Peyer's patch (tissue), 4 donors: ENCODE data around the gene STIMATE. TPM values are rescaled to one million over a fixed set of nuclear protein-coding genes. Genes with fewer than 3 reads are reported as not detected.

Experiments used
- DNase-seq, 3 donors: peaks; one replicate each; pipeline ENCODE4 v3.0.0-alpha.2; 2017 to 2019
- H3K27ac ChIP-seq, 4 donors: fragments of 200-600 bp; sonication (generic); one replicate each; pipeline ENCODE4 v1.5.1; 2016 to 2019
- H3K27me3 ChIP-seq, 2 donors: fragments of 200-600 bp; sonication (generic); one replicate each; pipeline ENCODE4 v1.5.1; 2019
- H3K36me3 ChIP-seq, 3 donors: fragments of 200-600 bp; sonication (generic); one replicate each; pipeline ENCODE4 v1.5.1; 2016 to 2019
- H3K4me1 ChIP-seq, 4 donors: fragments of 200-600 bp; sonication (generic); one replicate each; pipeline ENCODE4 v1.5.1; 2016 to 2019
- H3K4me3 ChIP-seq, 4 donors: fragments of 200-600 bp; sonication (generic); 1 replicate in 3 of 4; 2 replicates in 1 of 4; pipeline ENCODE4 v1.5.1; 2016 to 2019; ENCODE audit warnings: mild to moderate bottlenecking in 1 of 4
- H3K9me3 ChIP-seq, 4 donors: fragments of 200-600 bp; sonication (generic); one replicate each; pipeline ENCODE4 v1.5.1; 2016 to 2019; ENCODE audit warnings: mild to moderate bottlenecking in 1 of 4
- POLR2A ChIP-seq, 2 donors: fragments of 450-650 bp; IDR thresholded peaks; one replicate each; pipeline ENCODE4 v1.5.1; 2017; ENCODE audit warnings: antibody characterized with exemption in 2 of 2, mild to moderate bottlenecking in 2 of 2, moderate library complexity in 2 of 2
- total RNA-seq, 4 donors: library from RNA; depleted of rRNA; stranded (reverse); fragments of >200 nt; gene quantifications; one replicate each; pipeline ENCODE4 v1.1.0, GENCODE V29; 2016
- TF ChIP-seq, protein P1 (sequence below), 6 experiments: fragments of 450-650 bp in 4 of 6; fragments of 200-600 bp in 2 of 6; sonication (generic) in 1 of 6; IDR thresholded peaks; one replicate each; pipeline ENCODE4 v1.5.1; 2017 to 2019; ENCODE audit warnings: antibody characterized with exemption in 6 of 6, mild to moderate bottlenecking in 3 of 6, moderate library complexity in 1 of 6

Gene STIMATE
- total RNA-seq, 4 donors from 2014 or later: 16.1 to 91.6 (median 17.0) TPM

DNA sequence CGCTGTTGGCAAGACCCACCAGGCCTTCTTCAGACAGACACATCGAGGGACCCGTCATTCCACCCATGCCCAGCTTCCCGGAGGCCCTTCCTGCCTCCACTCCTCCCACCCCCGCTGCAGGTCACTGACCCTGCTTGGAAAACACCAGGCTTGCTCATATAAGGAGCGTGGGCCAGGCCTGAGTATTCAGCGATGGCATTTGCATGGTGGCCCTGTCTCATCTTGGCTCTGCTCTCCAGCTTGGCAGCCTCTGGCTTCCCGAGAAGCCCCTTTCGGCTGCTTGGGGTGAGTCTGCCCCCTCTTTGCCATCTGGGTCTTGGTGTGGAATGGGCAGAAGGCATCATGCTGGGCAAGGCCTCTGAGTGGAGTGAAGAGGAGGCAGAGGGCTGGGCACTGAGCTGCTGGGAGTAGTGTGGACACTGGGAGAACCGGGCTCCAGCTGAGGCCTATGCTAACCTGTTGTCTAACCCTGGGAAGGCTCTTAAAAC, 102.7 kb downstream of the STIMATE start, which contains the start of gene ITIH3:
Gene ITIH3 (plus strand): TSS at position 185 of the 488 bp plus-strand sequence. CDS start 8 bp downstream, at position 193.
- Histone ChIP-seq H3K9me3 (no peaks in the 10 kb centered on the region), H3K4me1 (no peaks in the 10 kb centered on the region), H3K27ac (peak within 1 kb of the TSS in 1 of 4 donors; percentile 13), H3K4me3 (peak within 1 kb of the TSS in 1 of 4 donors; percentile 13), H3K27me3 (no peaks in the 10 kb centered on the region), H3K36me3 (no peaks in the 10 kb centered on the region)
- TF ChIP-seq POLR2A (IDR thresholded peaks at IDR 0.05): no peak
- TF ChIP-seq, protein P1, sequence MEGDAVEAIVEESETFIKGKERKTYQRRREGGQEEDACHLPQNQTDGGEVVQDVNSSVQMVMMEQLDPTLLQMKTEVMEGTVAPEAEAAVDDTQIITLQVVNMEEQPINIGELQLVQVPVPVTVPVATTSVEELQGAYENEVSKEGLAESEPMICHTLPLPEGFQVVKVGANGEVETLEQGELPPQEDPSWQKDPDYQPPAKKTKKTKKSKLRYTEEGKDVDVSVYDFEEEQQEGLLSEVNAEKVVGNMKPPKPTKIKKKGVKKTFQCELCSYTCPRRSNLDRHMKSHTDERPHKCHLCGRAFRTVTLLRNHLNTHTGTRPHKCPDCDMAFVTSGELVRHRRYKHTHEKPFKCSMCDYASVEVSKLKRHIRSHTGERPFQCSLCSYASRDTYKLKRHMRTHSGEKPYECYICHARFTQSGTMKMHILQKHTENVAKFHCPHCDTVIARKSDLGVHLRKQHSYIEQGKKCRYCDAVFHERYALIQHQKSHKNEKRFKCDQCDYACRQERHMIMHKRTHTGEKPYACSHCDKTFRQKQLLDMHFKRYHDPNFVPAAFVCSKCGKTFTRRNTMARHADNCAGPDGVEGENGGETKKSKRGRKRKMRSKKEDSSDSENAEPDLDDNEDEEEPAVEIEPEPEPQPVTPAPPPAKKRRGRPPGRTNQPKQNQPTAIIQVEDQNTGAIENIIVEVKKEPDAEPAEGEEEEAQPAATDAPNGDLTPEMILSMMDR (IDR thresholded peaks at IDR 0.05): no peak
- DNase-seq: no peak

DNA sequence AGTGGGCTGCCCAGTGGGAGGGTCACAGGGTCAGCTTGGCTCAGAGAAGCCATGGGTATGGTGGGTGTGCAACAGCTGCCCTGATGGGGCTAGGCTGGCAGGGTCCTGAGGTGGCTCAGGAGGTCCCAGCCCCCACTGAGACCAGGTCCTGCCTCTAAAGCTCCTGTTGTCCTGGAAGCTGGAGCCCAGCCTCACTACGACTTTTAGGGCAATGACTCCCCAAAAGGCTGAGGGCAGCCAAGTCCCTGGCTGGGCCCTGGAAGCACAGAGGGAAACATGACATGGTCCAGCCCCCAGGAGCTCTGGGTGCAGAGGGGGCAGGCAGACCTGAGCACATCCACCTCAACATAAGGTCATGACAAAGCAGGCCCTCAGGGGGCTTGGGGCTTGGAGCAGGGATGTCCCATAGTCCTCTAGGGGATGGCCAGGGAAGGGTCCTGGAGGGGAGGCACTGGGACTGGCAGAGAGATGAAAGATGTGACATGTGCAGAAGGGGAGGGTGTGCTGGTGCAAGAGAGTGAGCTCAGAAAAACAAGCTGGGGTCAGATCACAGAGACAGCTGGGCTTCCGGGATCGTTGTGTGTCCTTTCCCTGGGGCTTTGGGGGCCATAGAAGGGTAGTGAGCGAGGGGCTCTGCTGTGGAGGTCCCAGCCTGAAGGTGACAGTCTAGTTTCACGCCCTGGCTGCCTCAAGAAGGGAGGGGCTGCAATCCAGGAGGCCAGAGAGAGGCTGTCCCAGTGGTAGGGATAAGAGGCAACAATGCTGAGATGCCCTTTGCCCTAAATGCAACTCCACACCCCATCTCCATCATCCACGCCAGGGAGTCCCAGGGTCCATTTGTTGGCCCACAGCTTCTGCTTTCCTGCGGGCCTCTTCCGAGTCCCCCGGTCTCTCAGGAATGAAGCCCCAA, 103.4 kb downstream of the STIMATE start:
- no peak for DNase-seq
- no peaks in the 10 kb centered on the region for H3K36me3 ChIP-seq
- H3K4me1 ChIP-seq: no peaks in the 10 kb centered on the region
- H3K27me3 ChIP-seq: no peaks in the 10 kb centered on the region
- H3K27ac ChIP-seq: no peak overlapping the region
- no peaks in the 10 kb centered on the region for H3K9me3 ChIP-seq
- H3K4me3 ChIP-seq: no peak overlapping the region
- TF ChIP-seq, protein P1 (IDR thresholded peaks at IDR 0.05): no peak
- no peak for TF ChIP-seq POLR2A (IDR thresholded peaks at IDR 0.05)

DNA sequence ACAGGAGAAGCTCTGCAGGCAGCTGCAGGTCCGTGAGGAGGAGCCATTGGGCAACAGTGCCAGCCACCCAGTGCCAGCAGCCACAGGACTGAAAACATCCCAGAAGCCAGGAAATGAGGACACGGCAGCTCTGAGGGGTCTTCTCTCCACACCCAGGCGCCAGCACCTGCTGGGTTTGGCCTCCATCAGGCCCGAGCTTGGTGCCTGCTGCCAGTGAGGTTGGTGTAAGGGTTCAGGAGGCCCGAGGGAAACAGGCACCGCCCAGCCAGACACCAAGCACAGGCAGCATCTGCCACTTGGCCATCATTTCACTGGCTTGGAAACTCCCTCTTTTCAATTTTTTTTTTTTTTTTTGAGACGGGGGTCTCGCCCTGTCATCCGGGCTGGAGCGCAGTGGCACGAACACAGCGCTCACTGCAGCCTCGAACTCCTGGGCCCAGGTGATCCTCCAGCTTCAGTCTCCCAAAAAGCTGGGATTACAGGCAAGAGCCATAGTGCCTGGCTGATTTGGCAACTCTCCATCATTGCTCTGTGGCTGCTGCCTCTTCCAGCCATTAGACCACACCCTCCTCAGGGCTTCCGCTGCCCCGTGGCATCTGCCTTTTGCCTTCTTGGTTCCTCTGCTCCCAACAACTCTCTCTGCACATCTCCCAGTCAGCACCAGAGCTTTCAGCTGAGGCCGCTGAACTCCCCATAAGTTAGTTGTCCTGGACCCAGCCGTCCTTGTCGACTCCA, 104.2 kb downstream of the STIMATE start:
- no peaks in the 10 kb centered on the region for H3K27me3 ChIP-seq
- no peak overlapping the region for H3K4me3 ChIP-seq
- no peaks in the 10 kb centered on the region for H3K9me3 ChIP-seq
- no peak for TF ChIP-seq POLR2A (IDR thresholded peaks at IDR 0.05)
- TF ChIP-seq, protein P1 (IDR thresholded peaks at IDR 0.05): no peak
- no peaks in the 10 kb centered on the region for H3K4me1 ChIP-seq
- H3K27ac ChIP-seq: no peak overlapping the region
- no peak for DNase-seq
- H3K36me3 ChIP-seq: no peaks in the 10 kb centered on the region

DNA sequence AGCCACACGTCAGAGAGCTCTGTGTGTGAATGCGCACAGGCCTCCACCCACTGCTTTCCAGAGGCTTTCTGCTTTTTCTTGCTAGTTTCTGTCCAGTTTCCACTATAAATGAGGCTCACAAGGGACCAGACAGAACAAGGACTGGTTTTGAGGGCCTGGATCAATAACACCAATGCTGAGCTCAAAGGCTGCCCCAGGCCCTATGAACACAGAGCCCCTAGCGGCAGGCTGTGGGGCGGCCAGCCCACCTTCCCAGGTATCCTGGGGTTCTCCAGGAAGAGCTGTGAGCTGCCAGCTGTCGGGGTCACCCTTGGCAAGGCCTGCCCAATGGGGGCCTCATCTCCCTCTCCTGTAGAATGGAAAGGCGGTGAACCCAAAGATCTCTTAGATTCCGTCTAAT, 104.9 kb downstream of the STIMATE start:
- Histone ChIP-seq H3K27ac (no peak overlapping the region), H3K27me3 (no peaks in the 10 kb centered on the region), H3K4me3 (no peak overlapping the region), H3K9me3 (no peaks in the 10 kb centered on the region), H3K4me1 (no peaks in the 10 kb centered on the region), H3K36me3 (no peaks in the 10 kb centered on the region)
- no peak for DNase-seq
- no peak for TF ChIP-seq POLR2A (IDR thresholded peaks at IDR 0.05)
- TF ChIP-seq, protein P1 (IDR thresholded peaks at IDR 0.05): no peak

DNA sequence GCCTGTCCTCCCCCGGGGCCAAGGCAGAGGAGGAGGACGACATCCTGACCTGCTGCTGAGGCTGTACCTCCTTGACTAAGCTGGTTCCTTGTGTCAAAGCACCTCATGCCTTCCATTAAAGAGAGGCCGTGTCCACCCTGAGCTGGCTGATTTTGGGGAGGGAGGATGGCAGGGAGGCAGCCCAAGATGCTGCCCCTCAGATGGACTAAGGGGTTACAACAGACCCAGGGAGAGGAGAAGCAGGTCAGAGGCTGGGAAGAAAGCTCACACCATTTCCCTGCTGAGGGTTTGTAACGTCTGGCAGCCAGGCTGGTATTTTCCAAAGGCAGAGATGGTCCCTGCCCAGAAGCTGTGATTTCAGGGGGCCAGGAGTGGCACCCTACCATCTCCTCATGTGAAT, 105.4 kb downstream of the STIMATE start:
- DNase-seq: no peak
- no peak overlapping the region for H3K4me3 ChIP-seq
- TF ChIP-seq, protein P1 (IDR thresholded peaks at IDR 0.05): no peak
- no peak for TF ChIP-seq POLR2A (IDR thresholded peaks at IDR 0.05)
- H3K27me3 ChIP-seq: no peaks in the 10 kb centered on the region
- H3K4me1 ChIP-seq: no peaks in the 10 kb centered on the region
- H3K27ac ChIP-seq: no peak overlapping the region
- H3K36me3 ChIP-seq: no peaks in the 10 kb centered on the region
- no peaks in the 10 kb centered on the region for H3K9me3 ChIP-seq
